NCI-H2171 (cell line): ENCODE results near the gene ALPL.
A peak's percentile ranks its signal among the peaks of the same experiment; 100 is the strongest.

Source experiments
- DNase-seq: peaks from one replicate; lab custom pipeline; 2025; lab: John Stamatoyannopoulos, UW

The ALPL gene

DNA sequence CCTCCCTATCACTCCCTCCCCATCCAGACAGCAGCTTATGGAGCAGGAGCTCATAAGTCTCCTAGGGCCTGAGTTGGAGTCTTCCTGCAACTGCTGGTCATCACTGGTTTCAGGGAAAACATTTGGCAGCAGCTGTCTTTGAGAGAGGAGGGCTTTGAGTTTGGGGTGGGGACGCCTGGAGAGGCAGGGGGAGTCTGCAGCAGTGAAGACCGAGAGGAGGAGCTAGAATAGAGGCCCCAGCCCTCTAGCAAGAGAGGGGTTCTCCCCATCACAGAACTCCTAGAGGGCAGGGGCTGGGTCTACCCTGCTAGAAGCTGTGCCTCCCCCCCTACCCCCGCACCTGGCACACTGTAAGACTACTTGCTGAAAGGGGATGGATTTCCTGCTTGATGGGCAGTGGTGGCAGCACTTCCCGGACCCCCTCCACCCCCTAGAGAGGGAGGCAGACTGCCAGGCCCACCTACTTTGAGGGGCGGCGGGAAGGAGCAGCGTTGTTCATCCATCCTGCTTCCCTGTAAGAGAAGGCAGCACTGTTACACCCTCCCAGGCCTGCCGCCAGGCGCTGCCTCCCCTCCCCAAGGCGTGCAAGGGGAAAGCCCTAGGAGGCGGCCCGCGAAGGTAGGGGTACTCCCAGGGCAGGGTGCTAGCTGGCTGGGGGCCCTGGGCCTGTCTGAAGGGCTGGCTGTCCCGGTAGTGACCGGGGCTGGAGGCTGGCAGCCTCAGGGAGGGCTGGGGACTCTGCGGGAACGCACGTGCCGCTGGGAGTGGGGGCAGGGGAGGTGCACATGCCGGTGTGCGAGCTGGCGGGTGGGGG is 109.5 kb downstream of the ALPL start:
- no peak for DNase-seq

- no peak for DNase-seq
Measured at GRCh38 chr1:21619375-21619947, 110.2 kb downstream of the ALPL start.

- DNase-seq, result no peak
Measured at GRCh38 chr1:21620011-21620410, 110.8 kb downstream of the ALPL start.

- peak; percentile 17 for DNase-seq
Measured at GRCh38 chr1:21620496-21620895, 111.3 kb downstream of the ALPL start.

DNA sequence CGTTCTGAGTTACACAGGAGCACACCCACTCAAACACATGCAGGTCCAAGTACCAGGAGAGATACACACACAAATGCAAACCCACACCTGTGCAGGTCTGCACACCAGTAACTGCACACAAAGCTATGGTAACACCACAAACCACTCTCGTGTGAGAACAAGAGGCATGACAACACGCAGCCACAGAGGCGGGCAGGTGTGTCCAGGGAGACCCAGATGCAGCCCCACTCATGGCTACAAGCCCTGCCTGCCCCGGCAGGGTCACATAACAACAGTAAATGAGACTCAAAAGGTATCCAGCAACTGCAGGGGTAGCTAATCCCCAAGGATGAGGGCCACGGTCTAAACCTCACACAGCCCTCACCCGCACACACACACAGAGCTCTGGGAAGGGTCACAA is 111.8 kb downstream of the ALPL start:
- no peak for DNase-seq

- DNase-seq, result no peak
Measured at GRCh38 chr1:21621761-21622436, 112.7 kb downstream of the ALPL start.

GRCh38 chr1:21622466-21623315 is 113.5 kb downstream of the ALPL start:
- DNase-seq, result peak; percentile 61

DNA sequence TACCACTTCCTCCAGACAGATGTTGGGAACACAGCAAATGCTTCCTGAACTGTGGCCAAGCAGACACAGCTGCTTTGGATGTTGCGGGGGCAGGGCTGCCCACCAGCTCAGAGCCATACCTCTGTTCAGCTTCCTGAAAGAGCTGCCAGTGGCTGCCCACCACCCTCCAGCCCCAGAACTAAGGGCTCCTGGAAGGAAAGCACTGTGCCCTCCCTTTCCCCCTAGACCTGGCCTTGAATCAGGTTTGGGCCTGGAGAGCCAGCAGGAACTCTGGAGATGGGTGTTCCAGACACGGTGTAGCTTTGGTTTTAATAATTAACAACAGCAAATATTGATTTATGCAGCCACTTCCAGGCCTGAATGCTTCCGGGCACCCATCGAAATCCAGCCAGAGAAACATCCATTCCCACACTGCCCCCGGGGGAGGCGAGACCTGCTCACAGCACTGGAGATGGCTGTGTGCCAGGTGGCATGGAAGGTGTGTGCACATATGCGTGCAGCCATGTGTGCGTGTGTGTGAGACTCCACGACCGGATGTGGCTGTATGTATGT is 114.3 kb downstream of the ALPL start:
- peak; percentile 19 for DNase-seq

- DNase-seq, result no peak
Measured at GRCh38 chr1:21624571-21625389, 115.6 kb downstream of the ALPL start.

DNA sequence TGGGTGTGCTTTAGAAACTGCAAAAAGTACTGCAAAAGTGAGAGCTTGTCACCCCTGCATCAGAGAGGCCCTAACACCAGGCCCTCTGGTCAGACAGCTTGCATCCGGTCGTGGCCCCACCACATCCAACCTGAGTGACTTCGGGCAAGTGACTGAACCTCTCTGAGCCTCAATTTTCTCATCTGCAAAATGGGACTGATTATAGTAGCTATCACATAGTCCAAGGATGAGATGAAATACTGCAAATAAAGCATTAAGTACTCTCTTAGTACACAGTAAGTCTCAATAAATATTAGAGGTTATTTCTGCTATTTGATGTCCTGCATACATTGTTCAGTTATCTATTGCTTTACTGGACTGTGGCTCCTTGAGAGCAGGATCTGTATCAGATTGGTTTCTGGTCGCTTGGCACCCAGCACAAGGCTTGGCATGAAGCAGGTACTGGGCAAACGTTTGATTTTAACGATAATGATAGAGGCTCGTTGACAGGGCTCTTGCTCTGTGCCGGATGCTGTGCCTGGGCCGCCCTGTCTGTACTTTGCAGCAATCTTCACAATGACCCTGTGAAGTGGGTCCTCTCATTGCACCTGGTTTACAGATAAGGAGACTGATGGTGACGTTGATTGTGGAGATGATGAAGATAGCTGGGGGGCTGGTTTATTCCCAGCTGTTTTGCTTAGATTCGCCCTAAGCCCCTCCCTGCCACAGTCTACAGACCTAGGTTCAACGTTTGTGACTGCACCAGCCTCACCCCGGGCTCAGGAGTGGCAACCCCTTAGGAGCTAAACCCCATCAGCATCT is 116.4 kb downstream of the ALPL start:
- no peak for DNase-seq

GRCh38 chr1:21626921-21627339 is 117.7 kb downstream of the ALPL start:
- no peak for DNase-seq
